Brain microvascular endothelial cell (primary cell): Measurements from ENCODE around the gene SURF2.
"Not testable (repeated sequence)": the region's sequence is repeated elsewhere in the genome, so short reads cannot be mapped to it uniquely, and the experiment has no call there.

Experiments used
- DNase-seq: peaks from one replicate; pipeline ENCODE4 v3.0.0-alpha.2; 2020
- H3K27ac ChIP-seq: fragments of 250-450 bp; sonication (Bioruptor Pico); 2 replicates; pipeline ENCODE4 v1.5.1; 2020; ENCODE audit warnings: mild to moderate bottlenecking, moderate library complexity
- H3K27me3 ChIP-seq: fragments of 250-450 bp; sonication (Bioruptor Pico); replicated peaks from 2 replicates; pipeline ENCODE4 v1.5.1; 2020; ENCODE audit warnings: mild to moderate bottlenecking
- H3K36me3 ChIP-seq: fragments of 250-450 bp; sonication (Bioruptor Pico); replicated peaks from 2 replicates; pipeline ENCODE4 v1.5.1; 2020; ENCODE audit warnings: mild to moderate bottlenecking
- H3K4me3 ChIP-seq: 2 replicates; pipeline ENCODE4 v1.5.1; 2011; ENCODE audit warnings: low read depth, mild to moderate bottlenecking, control low read depth, low read length, moderate library complexity
- CTCF ChIP-seq: IDR thresholded peaks from 2 replicates; pipeline ENCODE4 v1.5.1; 2011; ENCODE audit warnings: low read depth, mild to moderate bottlenecking, moderate library complexity, low read length, control low read depth, inconsistent platforms; ENCODE audit errors: missing control alignments
- in situ Hi-C: cut with HindIII; loops from 2 replicates; pipeline ENCODE4 v1.10.0; 2017; ENCODE audit warnings: low sequenced_read_pairs, low pct_ligation_motif_present

SURF2 gene

GRCh38 chr9:133321411-133321935 is 34.9 kb upstream of the SURF2 start:
- in situ Hi-C loops, result no loop called here
- H3K4me3 ChIP-seq, result no peak overlapping the region
- H3K27me3 ChIP-seq, result no peaks in the 10 kb centered on the region
- no peaks in the 10 kb centered on the region for H3K36me3 ChIP-seq
- no peak for DNase-seq
- TF ChIP-seq CTCF, result no peak
- no peak overlapping the region for H3K27ac ChIP-seq

- no peak overlapping the region for H3K4me3 ChIP-seq
- DNase-seq, result no peak
- in situ Hi-C loops, result no loop called here
- TF ChIP-seq CTCF, result no peak
- H3K27ac ChIP-seq, result no peak overlapping the region
- H3K27me3 ChIP-seq, result no peaks in the 10 kb centered on the region
- H3K36me3 ChIP-seq, result no peaks in the 10 kb centered on the region
Observed at GRCh38 chr9:133322701-133323100, 33.6 kb upstream of the SURF2 start.

- in situ Hi-C loops, result no loop called here
- TF ChIP-seq CTCF, result no peak
- Histone ChIP-seq H3K36me3 (no peaks in the 10 kb centered on the region), H3K27ac (no peak overlapping the region), H3K27me3 (no peaks in the 10 kb centered on the region), H3K4me3 (no peak overlapping the region)
- no peak for DNase-seq
Observed at GRCh38 chr9:133323211-133323610, 33.1 kb upstream of the SURF2 start.

GRCh38 chr9:133323991-133324703 is 32.2 kb upstream of the SURF2 start:
- in situ Hi-C loops, result no loop called here
- no peak overlapping the region for H3K27ac ChIP-seq
- no peak overlapping the region for H3K4me3 ChIP-seq
- DNase-seq, result no peak
- no peaks in the 10 kb centered on the region for H3K27me3 ChIP-seq
- H3K36me3 ChIP-seq, result no peaks in the 10 kb centered on the region
- no peak for TF ChIP-seq CTCF

- H3K27me3 ChIP-seq, in situ Hi-C loops, DNase-seq, H3K4me3 ChIP-seq, H3K27ac ChIP-seq: not testable (repeated sequence)
- peaks cover 18% of the 10 kb centered on the region for H3K36me3 ChIP-seq
Observed at GRCh38 chr9:133327021-133327420, 29.3 kb upstream of the SURF2 start.

- no peak for TF ChIP-seq CTCF
- no peak for DNase-seq
- in situ Hi-C loops, result no loop called here
Observed at GRCh38 chr9:133327834-133328484, 28.4 kb upstream of the SURF2 start.

More at GRCh38 chr9:133327834-133328484, 28.4 kb upstream of the SURF2 start:
- H3K27ac ChIP-seq, result no peak overlapping the region
- no peaks in the 10 kb centered on the region for H3K27me3 ChIP-seq
- peaks cover 27% of the 10 kb centered on the region for H3K36me3 ChIP-seq
- H3K4me3 ChIP-seq, result no peak overlapping the region
